ENCODE data around the gene CHST7.

Gene CHST7

GRCh38 chrX:46547857-46548256 is 25.7 kb upstream of the CHST7 start:
- Histone ChIP-seq H3K27ac (ENCODE audit: low read depth, low read length) (peak overlapping the region; percentile 19), H3K4me2 (ENCODE audit: low read length) (no peak overlapping the region), H3K36me3 (ENCODE audit: control insufficient read depth in 1 of 2, insufficient read depth in 2 of 2, low read length in 2 of 2) (peaks cover 2 to 6% of the 10 kb centered on the region in 2 experiments), H2AK5ac (ENCODE audit: low read length) (no peak overlapping the region), H4K91ac (ENCODE audit: low read depth, low read length) (no peak overlapping the region), H2BK12ac (ENCODE audit: low read length) (no peak overlapping the region), H2BK120ac (ENCODE audit: insufficient read depth, low read length, poor library complexity) (no peak overlapping the region), H3K79me2 (ENCODE audit: control insufficient read depth, insufficient read depth, low read length, poor library complexity) (peaks cover 8% of the 10 kb centered on the region), H3K9me3 (ENCODE audit: insufficient read depth, low read depth, low read length) (no peaks in the 10 kb centered on the region), H3K4ac (ENCODE audit: low read depth, low read length) (no peak overlapping the region), H3K4me1 (ENCODE audit: control insufficient read depth in 1 of 2, insufficient read depth in 2 of 2, low read length in 2 of 2) (peaks cover 3 to 5% of the 10 kb centered on the region in 2 experiments), H3K9ac (ENCODE audit: low read length) (no peak overlapping the region), H2AFZ (ENCODE audit: insufficient read depth, low read length, poor library complexity) (no peak overlapping the region), H3K23ac (ENCODE audit: low read length) (no peak overlapping the region), H4K8ac (ENCODE audit: low read depth, low read length) (no peak overlapping the region), H4K12ac (ENCODE audit: low read depth, low read length) (no peak overlapping the region), H3K79me1 (ENCODE audit: low read length) (peaks cover 10% of the 10 kb centered on the region), H3K27me3 (ENCODE audit: insufficient read depth, low read length) (no peaks in the 10 kb centered on the region), H3K18ac (ENCODE audit: low read length) (no peak overlapping the region), H3K4me3 (ENCODE audit: low read depth, low read length) (no peak overlapping the region), H3K14ac (ENCODE audit: low read length) (no peak overlapping the region), H2BK5ac (ENCODE audit: low read depth, low read length, poor library complexity) (no peak overlapping the region)
- WGBS (ENCODE audit: extremely low coverage, insufficient coverage, insufficient read length), result no CpG with 5 or more reads among the region's 6 CpGs
- DNase-seq, result peak; percentile 87 to 88

GRCh38 chrX:46549914-46550313 is 23.7 kb upstream of the CHST7 start:
- no peak for DNase-seq
- no peak overlapping the region for H4K12ac ChIP-seq (ENCODE audit: low read depth, low read length)
- H3K27me3 ChIP-seq (ENCODE audit: insufficient read depth, low read length), result no peaks in the 10 kb centered on the region
- H3K27ac ChIP-seq (ENCODE audit: low read depth, low read length), result no peak overlapping the region
- H4K91ac ChIP-seq (ENCODE audit: low read depth, low read length), result no peak overlapping the region
- H3K4me2 ChIP-seq (ENCODE audit: low read length), result no peak overlapping the region
- H3K79me1 ChIP-seq (ENCODE audit: low read length), result peaks cover 10% of the 10 kb centered on the region
- H2BK120ac ChIP-seq (ENCODE audit: insufficient read depth, low read length, poor library complexity), result no peak overlapping the region
- no CpG with 5 or more reads among the region's 1 CpG for WGBS (ENCODE audit: extremely low coverage, insufficient coverage, insufficient read length)
- no peak overlapping the region for H2BK12ac ChIP-seq (ENCODE audit: low read length)
- no peak overlapping the region for H2AFZ ChIP-seq (ENCODE audit: insufficient read depth, low read length, poor library complexity)
- no peaks in the 10 kb centered on the region for H3K9me3 ChIP-seq (ENCODE audit: insufficient read depth, low read depth, low read length)
- H2AK5ac ChIP-seq (ENCODE audit: low read length), result no peak overlapping the region
- H3K4me3 ChIP-seq (ENCODE audit: low read depth, low read length), result no peak overlapping the region
- peaks cover 8% of the 10 kb centered on the region for H3K79me2 ChIP-seq (ENCODE audit: control insufficient read depth, insufficient read depth, low read length, poor library complexity)
- H3K4ac ChIP-seq (ENCODE audit: low read depth, low read length), result no peak overlapping the region
- no peak overlapping the region for H3K18ac ChIP-seq (ENCODE audit: low read length)
- no peak overlapping the region for H2BK5ac ChIP-seq (ENCODE audit: low read depth, low read length, poor library complexity)
- H4K8ac ChIP-seq (ENCODE audit: low read depth, low read length), result no peak overlapping the region
- no peak overlapping the region for H3K9ac ChIP-seq (ENCODE audit: low read length)
- H3K14ac ChIP-seq (ENCODE audit: low read length), result no peak overlapping the region
- peaks cover 3 to 5% of the 10 kb centered on the region in 2 experiments for H3K4me1 ChIP-seq (ENCODE audit: control insufficient read depth in 1 of 2, insufficient read depth in 2 of 2, low read length in 2 of 2)
- no peak overlapping the region for H3K23ac ChIP-seq (ENCODE audit: low read length)
- H3K36me3 ChIP-seq (ENCODE audit: control insufficient read depth in 1 of 2, insufficient read depth in 2 of 2, low read length in 2 of 2), result peaks cover 2% of the 10 kb centered on the region in 2 experiments

- no peak overlapping the region for H2BK5ac ChIP-seq (ENCODE audit: low read depth, low read length, poor library complexity)
- H3K9me3 ChIP-seq (ENCODE audit: insufficient read depth, low read depth, low read length), result no peaks in the 10 kb centered on the region
- H3K9ac ChIP-seq (ENCODE audit: low read length), result no peak overlapping the region
- DNase-seq, result peak; percentile 62 to 80
- H2BK12ac ChIP-seq (ENCODE audit: low read length), result no peak overlapping the region
- H2BK120ac ChIP-seq (ENCODE audit: insufficient read depth, low read length, poor library complexity), result no peak overlapping the region
- H4K91ac ChIP-seq (ENCODE audit: low read depth, low read length), result no peak overlapping the region
- no peak overlapping the region for H3K4ac ChIP-seq (ENCODE audit: low read depth, low read length)
- H3K18ac ChIP-seq (ENCODE audit: low read length), result no peak overlapping the region
- no peak overlapping the region for H3K4me2 ChIP-seq (ENCODE audit: low read length)
- H3K14ac ChIP-seq (ENCODE audit: low read length), result no peak overlapping the region
- peaks cover 2% of the 10 kb centered on the region in 2 experiments for H3K36me3 ChIP-seq (ENCODE audit: control insufficient read depth in 1 of 2, insufficient read depth in 2 of 2, low read length in 2 of 2)
- no peak overlapping the region for H4K12ac ChIP-seq (ENCODE audit: low read depth, low read length)
- no peaks in the 10 kb centered on the region for H3K79me2 ChIP-seq (ENCODE audit: control insufficient read depth, insufficient read depth, low read length, poor library complexity)
- H3K23ac ChIP-seq (ENCODE audit: low read length), result no peak overlapping the region
- no peaks in the 10 kb centered on the region for H3K27me3 ChIP-seq (ENCODE audit: insufficient read depth, low read length)
- no peak overlapping the region for H2AFZ ChIP-seq (ENCODE audit: insufficient read depth, low read length, poor library complexity)
- peak overlapping the region; percentile 41 for H3K27ac ChIP-seq (ENCODE audit: low read depth, low read length)
- peaks cover 2% of the 10 kb centered on the region for H3K79me1 ChIP-seq (ENCODE audit: low read length)
- H3K4me3 ChIP-seq (ENCODE audit: low read depth, low read length), result no peak overlapping the region
- no peak overlapping the region for H2AK5ac ChIP-seq (ENCODE audit: low read length)
- no peak overlapping the region for H4K8ac ChIP-seq (ENCODE audit: low read depth, low read length)
- no CpG with 5 or more reads among the region's 8 CpGs for WGBS (ENCODE audit: extremely low coverage, insufficient coverage, insufficient read length)
- peaks cover 3% of the 10 kb centered on the region in 2 experiments for H3K4me1 ChIP-seq (ENCODE audit: control insufficient read depth in 1 of 2, insufficient read depth in 2 of 2, low read length in 2 of 2)
Measured at GRCh38 chrX:46551494-46552128, 22.0 kb upstream of the CHST7 start.

GRCh38 chrX:46553935-46554334 is 19.6 kb upstream of the CHST7 start:
- no CpG with 5 or more reads among the region's 5 CpGs for WGBS (ENCODE audit: extremely low coverage, insufficient coverage, insufficient read length)
- Histone ChIP-seq H3K79me2 (ENCODE audit: control insufficient read depth, insufficient read depth, low read length, poor library complexity) (no peaks in the 10 kb centered on the region), H4K12ac (ENCODE audit: low read depth, low read length) (no peak overlapping the region), H3K4me2 (ENCODE audit: low read length) (no peak overlapping the region), H3K27me3 (ENCODE audit: insufficient read depth, low read length) (no peaks in the 10 kb centered on the region), H2BK12ac (ENCODE audit: low read length) (no peak overlapping the region), H3K18ac (ENCODE audit: low read length) (no peak overlapping the region), H2BK5ac (ENCODE audit: low read depth, low read length, poor library complexity) (no peak overlapping the region), H3K4me1 (ENCODE audit: control insufficient read depth in 1 of 2, insufficient read depth in 2 of 2, low read length in 2 of 2) (no peaks in the 10 kb centered on the region), H2BK120ac (ENCODE audit: insufficient read depth, low read length, poor library complexity) (no peak overlapping the region), H3K4me3 (ENCODE audit: low read depth, low read length) (no peak overlapping the region), H3K36me3 (ENCODE audit: control insufficient read depth in 1 of 2, insufficient read depth in 2 of 2, low read length in 2 of 2) (no peaks in the 10 kb centered on the region), H3K9me3 (ENCODE audit: insufficient read depth, low read depth, low read length) (no peaks in the 10 kb centered on the region), H3K23ac (ENCODE audit: low read length) (no peak overlapping the region), H4K8ac (ENCODE audit: low read depth, low read length) (no peak overlapping the region), H3K4ac (ENCODE audit: low read depth, low read length) (no peak overlapping the region), H3K79me1 (ENCODE audit: low read length) (peaks cover 2% of the 10 kb centered on the region), H4K91ac (ENCODE audit: low read depth, low read length) (no peak overlapping the region), H3K14ac (ENCODE audit: low read length) (no peak overlapping the region), H2AFZ (ENCODE audit: insufficient read depth, low read length, poor library complexity) (no peak overlapping the region), H3K27ac (ENCODE audit: low read depth, low read length) (no peak overlapping the region), H3K9ac (ENCODE audit: low read length) (no peak overlapping the region), H2AK5ac (ENCODE audit: low read length) (no peak overlapping the region)
- DNase-seq, result no peak

Measured in trophoblast cell (in vitro differentiated cells and primary cell).